GM12891 (cell line): ENCODE data around the gene STRAP.

ENCODE experiments used
- POLR2AphosphoS5 ChIP-seq: IDR thresholded peaks from 2 replicates; pipeline ENCODE4 v1.6.1; 2011; ENCODE audit warnings: low read depth, low read length, control low read depth
- SPI1 ChIP-seq: IDR thresholded peaks from 2 replicates; pipeline ENCODE4 v1.6.1; 2011; ENCODE audit warnings: low read depth, low read length, control low read depth

DNA sequence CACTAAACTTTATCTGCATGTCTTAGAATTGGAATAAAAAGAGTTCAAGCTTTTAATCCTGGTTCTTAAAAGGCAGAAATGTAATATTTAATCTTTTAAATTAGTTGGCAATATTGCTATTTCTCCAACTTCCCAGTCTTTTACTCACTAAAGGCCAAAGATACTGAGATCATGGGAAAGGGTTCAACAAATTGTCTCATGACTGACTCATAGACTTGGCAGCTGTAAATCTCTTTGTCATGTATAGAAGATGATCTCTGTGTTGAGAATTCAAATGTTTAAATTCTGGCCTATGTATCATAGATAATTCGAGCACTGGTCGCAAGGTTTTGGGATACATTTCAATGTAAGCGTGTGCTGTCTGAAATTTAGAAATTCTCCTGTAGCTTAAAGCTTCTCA is 40.1 kb upstream of the STRAP start:
- TF ChIP-seq SPI1, result no peak
- no peak for TF ChIP-seq POLR2AphosphoS5
